NCI-H1048 (cell line): ENCODE results near the gene ELAPOR1.
"Not testable (repeated sequence)": the region's sequence is repeated elsewhere in the genome, so short reads cannot be mapped to it uniquely, and the experiment has no call there.

Source experiments
- DNase-seq: peaks from one replicate; lab custom pipeline; 2025; lab: John Stamatoyannopoulos, UW

ELAPOR1 gene

GRCh38 chr1:109138358-109138757, 24.4 kb downstream of the ELAPOR1 start:
- DNase-seq: no peak

- DNase-seq: no peak
Measured at GRCh38 chr1:109140392-109140791, 26.5 kb downstream of the ELAPOR1 start.

- no peak for DNase-seq
Measured at GRCh38 chr1:109142260-109142659, 28.3 kb downstream of the ELAPOR1 start.

GRCh38 chr1:109142725-109143124, 28.8 kb downstream of the ELAPOR1 start:
- not testable (repeated sequence) for DNase-seq

GRCh38 chr1:109148987-109149561, 35.2 kb downstream of the ELAPOR1 start:
- no peak for DNase-seq

- no peak for DNase-seq
Measured at GRCh38 chr1:109149874-109150601, 36.1 kb downstream of the ELAPOR1 start.

- DNase-seq: no peak
Measured at GRCh38 chr1:109151146-109151990, 37.5 kb downstream of the ELAPOR1 start.

- no peak for DNase-seq
Measured at GRCh38 chr1:109152196-109152595, 38.3 kb downstream of the ELAPOR1 start.

- DNase-seq: no peak
Measured at GRCh38 chr1:109156916-109157385, 43.0 kb downstream of the ELAPOR1 start.

GRCh38 chr1:109158433-109158832, 44.5 kb downstream of the ELAPOR1 start:
- DNase-seq: no peak

GRCh38 chr1:109159326-109159725, 45.4 kb downstream of the ELAPOR1 start:
- no peak for DNase-seq

- no peak for DNase-seq
Measured at GRCh38 chr1:109160071-109160840, 46.3 kb downstream of the ELAPOR1 start.

GRCh38 chr1:109161858-109162606, 48.1 kb downstream of the ELAPOR1 start:
- no peak for DNase-seq

GRCh38 chr1:109162626-109163025, 48.7 kb downstream of the ELAPOR1 start:
- no peak for DNase-seq

- no peak for DNase-seq
Measured at GRCh38 chr1:109163551-109163950, 49.6 kb downstream of the ELAPOR1 start.
